GM12873 (cell line): ENCODE results near the gene MOCS2.

Source experiments
- CTCF ChIP-seq: IDR thresholded peaks from 2 replicates; pipeline ENCODE4 v1.5.1; 2012; ENCODE audit warnings: low read depth, mild to moderate bottlenecking, moderate library complexity, low read length, control low read depth; ENCODE audit not compliant: insufficient read depth; ENCODE audit errors: missing control alignments

Gene MOCS2

GRCh38 chr5:53109443-53110127 lies at the start of gene MOCS2:
TSS of gene MOCS2 (minus strand) at chr5:53109757. CDS start at chr5:53107174, 2,583 bp downstream.
- no peak for TF ChIP-seq CTCF

GRCh38 chr5:53151713-53152458 lies 42.3 kb upstream of the MOCS2 start:
- TF ChIP-seq CTCF, result no peak

- TF ChIP-seq CTCF, result no peak
These were observed 23.5 kb upstream of the MOCS2 start for GRCh38 chr5:53133020-53133419.

GRCh38 chr5:53130266-53130665 lies 20.7 kb upstream of the MOCS2 start:
- TF ChIP-seq CTCF, result no peak

GRCh38 chr5:53128481-53128880 lies 18.9 kb upstream of the MOCS2 start:
- no peak for TF ChIP-seq CTCF

- TF ChIP-seq CTCF, result no peak
These were observed 17.6 kb upstream of the MOCS2 start for GRCh38 chr5:53127107-53127506.

GRCh38 chr5:53126521-53126920 lies 17.0 kb upstream of the MOCS2 start:
- no peak for TF ChIP-seq CTCF
